ENCODE results near the gene FAR1.

FAR1 gene

DNA sequence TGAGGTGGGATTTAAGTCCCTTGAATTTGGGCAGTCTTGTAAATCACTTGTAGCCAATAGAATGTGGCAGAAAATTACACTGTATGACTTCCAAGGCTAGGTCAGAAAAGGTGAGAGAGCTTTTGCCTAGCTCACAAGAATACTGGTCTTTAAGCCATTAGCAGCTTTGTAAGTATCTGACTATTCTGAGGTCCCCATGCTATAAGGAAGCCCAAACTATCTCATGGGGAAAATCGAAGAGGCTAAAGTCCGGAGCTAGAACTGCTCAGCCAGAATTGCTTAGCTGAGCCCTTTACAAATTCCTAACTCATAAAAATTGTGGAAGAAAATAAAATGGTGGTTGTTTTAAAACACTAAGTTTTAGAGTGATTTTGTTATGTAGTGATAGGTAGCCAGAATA, 13.0 kb downstream of the FAR1 start:
- TF ChIP-seq, protein P1, sequence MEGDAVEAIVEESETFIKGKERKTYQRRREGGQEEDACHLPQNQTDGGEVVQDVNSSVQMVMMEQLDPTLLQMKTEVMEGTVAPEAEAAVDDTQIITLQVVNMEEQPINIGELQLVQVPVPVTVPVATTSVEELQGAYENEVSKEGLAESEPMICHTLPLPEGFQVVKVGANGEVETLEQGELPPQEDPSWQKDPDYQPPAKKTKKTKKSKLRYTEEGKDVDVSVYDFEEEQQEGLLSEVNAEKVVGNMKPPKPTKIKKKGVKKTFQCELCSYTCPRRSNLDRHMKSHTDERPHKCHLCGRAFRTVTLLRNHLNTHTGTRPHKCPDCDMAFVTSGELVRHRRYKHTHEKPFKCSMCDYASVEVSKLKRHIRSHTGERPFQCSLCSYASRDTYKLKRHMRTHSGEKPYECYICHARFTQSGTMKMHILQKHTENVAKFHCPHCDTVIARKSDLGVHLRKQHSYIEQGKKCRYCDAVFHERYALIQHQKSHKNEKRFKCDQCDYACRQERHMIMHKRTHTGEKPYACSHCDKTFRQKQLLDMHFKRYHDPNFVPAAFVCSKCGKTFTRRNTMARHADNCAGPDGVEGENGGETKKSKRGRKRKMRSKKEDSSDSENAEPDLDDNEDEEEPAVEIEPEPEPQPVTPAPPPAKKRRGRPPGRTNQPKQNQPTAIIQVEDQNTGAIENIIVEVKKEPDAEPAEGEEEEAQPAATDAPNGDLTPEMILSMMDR (conservative IDR thresholded peaks at IDR 0.05; ENCODE audit: control insufficient read depth, insufficient read depth, low read depth, low read length) = no peak
- no peak for DNase-seq (ENCODE audit: low read depth)
- H3K4me3 ChIP-seq (ENCODE audit: control insufficient read depth, low read depth, low read length) = no peak overlapping the region

DNA sequence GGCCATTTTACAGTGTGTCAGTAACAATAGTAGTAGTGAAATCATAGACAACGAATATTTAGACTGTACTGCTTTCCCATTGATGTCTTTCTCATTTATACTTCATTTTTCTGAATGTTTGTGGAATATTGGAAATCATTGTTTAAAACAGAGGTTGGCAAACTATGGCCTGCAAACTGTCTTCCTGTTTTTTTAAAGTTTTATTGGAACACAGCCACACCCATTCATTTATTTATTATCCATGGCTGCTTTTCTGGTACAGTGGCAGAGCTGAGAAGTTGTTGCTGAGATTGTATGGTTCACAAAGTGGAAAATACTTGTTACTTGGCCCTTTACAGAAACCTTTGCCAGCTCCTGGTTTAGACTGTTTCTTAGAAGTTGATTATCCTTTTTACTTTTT, 13.7 kb downstream of the FAR1 start:
- no peak for DNase-seq (ENCODE audit: low read depth)
- H3K4me3 ChIP-seq (ENCODE audit: control insufficient read depth, low read depth, low read length) = no peak overlapping the region
- TF ChIP-seq, protein P1 (conservative IDR thresholded peaks at IDR 0.05; ENCODE audit: control insufficient read depth, insufficient read depth, low read depth, low read length) = no peak

DNA sequence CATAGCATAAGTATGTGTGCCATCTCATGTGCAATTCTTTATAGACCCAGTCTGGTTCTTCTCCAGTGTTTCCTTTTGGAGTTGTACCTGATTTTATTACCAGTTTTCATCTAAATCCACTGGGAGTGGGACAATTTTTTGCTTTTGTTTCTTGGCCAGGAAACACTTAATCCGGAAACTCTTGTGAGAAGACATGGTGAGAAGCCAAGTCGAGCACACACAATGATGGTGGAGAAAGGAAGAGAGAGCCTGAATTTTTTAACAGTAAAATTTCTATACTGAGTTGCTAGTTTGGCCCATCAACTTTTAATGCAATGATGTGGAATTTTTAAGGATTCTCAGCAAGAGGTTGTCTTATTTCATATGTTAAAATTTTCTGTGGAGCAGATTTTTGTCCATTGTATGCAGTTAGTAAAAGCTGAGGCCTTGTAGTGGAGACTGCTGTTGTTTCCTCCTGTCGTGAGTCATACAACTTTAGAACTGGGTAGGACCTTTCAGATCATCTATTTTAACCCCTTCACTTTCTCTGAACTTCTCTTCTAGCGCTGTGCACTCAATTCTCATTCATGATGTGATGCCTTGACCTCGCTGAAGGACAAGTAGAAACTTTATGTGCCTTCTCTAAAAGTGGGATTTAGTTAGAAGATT, 17.1 kb downstream of the FAR1 start:
- TF ChIP-seq, protein P1 (conservative IDR thresholded peaks at IDR 0.05; ENCODE audit: control insufficient read depth, insufficient read depth, low read depth, low read length) = no peak

DNA sequence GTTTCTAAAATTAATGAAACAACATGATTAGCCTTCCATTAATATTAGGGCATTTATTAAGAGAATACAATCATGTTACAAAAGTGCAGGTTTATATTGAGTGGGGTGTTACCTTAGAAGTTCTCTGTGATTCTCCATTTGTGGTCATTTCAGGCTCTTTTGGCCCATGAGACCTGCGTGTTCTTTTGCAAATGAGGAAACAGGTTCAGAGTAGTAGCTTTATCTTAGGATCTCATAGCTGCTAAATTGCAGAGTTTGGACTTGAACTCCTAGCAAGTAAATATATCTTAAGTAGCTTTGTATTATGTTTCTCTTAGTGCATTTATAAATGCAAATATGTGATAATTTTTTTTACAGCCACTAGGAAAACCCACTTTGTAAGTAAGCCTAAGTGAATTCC, 18.3 kb downstream of the FAR1 start:
- DNase-seq (ENCODE audit: low read depth) = no peak
- no peak overlapping the region for H3K4me3 ChIP-seq (ENCODE audit: control insufficient read depth, low read depth, low read length)
- TF ChIP-seq, protein P1 (conservative IDR thresholded peaks at IDR 0.05; ENCODE audit: control insufficient read depth, insufficient read depth, low read depth, low read length) = no peak

More for the DNA sequence above, 17.1 kb downstream of the FAR1 start:
- no peak for DNase-seq (ENCODE audit: low read depth)
- H3K4me3 ChIP-seq (ENCODE audit: control insufficient read depth, low read depth, low read length) = no peak overlapping the region

- no peak overlapping the region for H3K4me3 ChIP-seq (ENCODE audit: control insufficient read depth, low read depth, low read length)
- TF ChIP-seq, protein P1 (conservative IDR thresholded peaks at IDR 0.05; ENCODE audit: control insufficient read depth, insufficient read depth, low read depth, low read length) = no peak
- DNase-seq (ENCODE audit: low read depth) = no peak
Measured at GRCh38 chr11:13687271-13687670, 18.8 kb downstream of the FAR1 start.

DNA sequence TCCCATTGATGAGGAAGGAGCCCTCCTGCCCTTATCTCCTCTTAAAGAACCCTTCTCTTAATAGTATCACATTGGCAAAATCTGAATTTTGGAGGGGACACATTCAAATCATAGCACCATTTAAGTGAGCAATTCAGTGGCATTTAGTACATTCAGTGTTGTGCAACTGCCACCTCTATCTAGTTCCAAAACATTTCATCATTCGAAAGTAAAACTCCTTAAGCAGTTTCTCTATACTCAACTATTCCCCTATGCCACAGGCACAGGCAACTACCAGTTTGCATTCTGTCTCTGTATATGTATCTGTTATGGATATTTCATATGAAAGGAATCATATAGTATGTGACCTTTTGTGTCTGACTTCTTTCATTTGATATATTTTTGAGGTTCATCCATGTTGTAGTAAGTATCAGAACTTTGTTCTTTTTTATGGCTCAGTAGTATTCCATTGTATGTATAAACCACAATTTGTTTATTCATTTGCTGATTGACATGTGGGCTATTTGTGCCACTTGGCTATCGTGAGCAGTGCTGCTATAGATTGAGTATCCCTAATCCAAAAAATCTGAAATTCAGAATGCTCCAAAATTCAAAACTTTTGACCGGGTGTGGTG, 22.9 kb downstream of the FAR1 start:
- no peak overlapping the region for H3K4me3 ChIP-seq (ENCODE audit: control insufficient read depth, low read depth, low read length)
- no peak for DNase-seq (ENCODE audit: low read depth)
- TF ChIP-seq, protein P1 (conservative IDR thresholded peaks at IDR 0.05; ENCODE audit: control insufficient read depth, insufficient read depth, low read depth, low read length) = no peak

All from fibroblast of mammary gland (primary cell).